Type B pancreatic cell (in vitro differentiated cells): ENCODE results near the gene HSD17B11. TPM values are rescaled to one million over a fixed set of nuclear protein-coding genes. Genes with fewer than 3 reads are reported as not detected.

Experiments used
- DNase-seq: peaks from one replicate; pipeline ENCODE4 v3.0.0; 2021; ENCODE audit warnings: mixed read lengths; ENCODE audit not compliant: unreplicated experiment; ENCODE audit errors: extremely low spot score
- H3K27ac Mint-ChIP-seq: 2 replicates; pipeline ENCODE4 v1.8.0; 2021; ENCODE audit warnings: mild to moderate bottlenecking, mixed read lengths
- H3K27me3 Mint-ChIP-seq: 2 replicates; pipeline ENCODE4 v1.8.0; 2021; ENCODE audit warnings: mixed read lengths
- H3K36me3 Mint-ChIP-seq: 2 replicates; pipeline ENCODE4 v1.8.0; 2021; ENCODE audit warnings: mixed read lengths
- H3K4me1 Mint-ChIP-seq: one replicate; pipeline ENCODE4 v1.8.0; 2021; ENCODE audit warnings: mixed read lengths; ENCODE audit not compliant: unreplicated experiment
- H3K4me3 Mint-ChIP-seq: 2 replicates; pipeline ENCODE4 v1.8.0; 2021; ENCODE audit warnings: mild to moderate bottlenecking, mixed read lengths
- H3K9me3 Mint-ChIP-seq: 2 replicates; pipeline ENCODE4 v1.8.0; 2021; ENCODE audit warnings: mixed read lengths
- long read RNA-seq: library from polyadenylated mRNA; unstranded; transcript quantifications from one replicate; pipeline ENCODE4 v2.0.0, GENCODE V29; 2020
- total RNA-seq: library from RNA; stranded (reverse); gene quantifications from 2 replicates; pipeline ENCODE4 v1.2.1, GENCODE V29; 2021; ENCODE audit warnings: low replicate concordance
- TF ChIP-seq, protein P1 (sequence below): fragments of 200-600 bp; sonication (generic); conservative IDR thresholded peaks from 2 replicates; pipeline ENCODE4 v1.5.0; 2021; ENCODE audit warnings: antibody characterized with exemption, mild to moderate bottlenecking

Gene HSD17B11
- total RNA-seq = 19.2 and 23.9 TPM in 2 replicates
- long read RNA-seq, transcript HSD17B11-201 (7 exons, 1,885 nt) = major isoform, 148 of 159 reads
- long read RNA-seq, partial matches to known transcripts = 3 of 159 reads
- long read RNA-seq, other reads (novel, unspliced or antisense) = 8 of 159 reads

DNA sequence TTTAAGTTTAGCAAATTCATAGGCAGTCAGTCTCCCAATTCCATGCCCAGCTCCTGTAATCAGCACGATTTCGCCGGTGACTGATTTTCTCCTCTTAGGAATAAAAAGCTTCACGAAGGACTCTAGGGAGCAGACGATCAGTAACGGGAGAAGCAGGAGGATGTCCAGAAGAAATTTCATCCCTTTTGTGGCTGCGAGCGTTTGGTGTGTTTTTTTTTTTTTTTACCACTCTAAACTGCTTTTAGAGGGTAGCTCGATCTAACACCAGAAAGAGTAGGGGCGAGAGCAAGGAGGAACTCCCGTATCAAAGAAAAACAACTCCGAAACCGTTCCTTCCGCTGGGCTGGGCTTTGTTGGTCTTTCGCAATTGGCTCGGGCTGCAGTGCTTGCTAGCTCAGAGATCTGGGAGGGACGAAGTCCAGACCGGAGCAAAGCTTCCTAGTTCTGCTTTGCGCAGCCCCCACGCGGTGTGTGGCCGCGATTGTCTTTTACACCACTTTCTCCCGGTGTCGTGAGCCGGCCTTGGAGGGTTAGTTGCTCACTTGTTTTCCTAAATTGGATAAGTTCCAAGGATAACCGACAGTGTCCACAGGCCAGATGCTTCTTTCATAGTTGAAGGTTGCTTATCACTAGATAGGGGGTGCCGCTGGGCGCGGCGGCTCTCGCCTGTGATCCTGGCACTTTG lies at the start of gene HSD17B11:
Gene HSD17B11 (minus strand): TSS at position 298 of the 685 bp plus-strand sequence. CDS start 118 bp downstream, at position 180.
- peak; percentile 83 for DNase-seq
- Mint-ChIP-seq H3K9me3 (peaks cover 15% of the 10 kb centered on the region), H3K36me3 (peaks cover 19% of the 10 kb centered on the region), H3K4me1 (peaks cover 28% of the 10 kb centered on the region), H3K27me3 (no peaks in the 10 kb centered on the region), H3K27ac (peak within 1 kb of the TSS; percentile 94), H3K4me3 (peak within 1 kb of the TSS; percentile 97)
- TF ChIP-seq, protein P1, sequence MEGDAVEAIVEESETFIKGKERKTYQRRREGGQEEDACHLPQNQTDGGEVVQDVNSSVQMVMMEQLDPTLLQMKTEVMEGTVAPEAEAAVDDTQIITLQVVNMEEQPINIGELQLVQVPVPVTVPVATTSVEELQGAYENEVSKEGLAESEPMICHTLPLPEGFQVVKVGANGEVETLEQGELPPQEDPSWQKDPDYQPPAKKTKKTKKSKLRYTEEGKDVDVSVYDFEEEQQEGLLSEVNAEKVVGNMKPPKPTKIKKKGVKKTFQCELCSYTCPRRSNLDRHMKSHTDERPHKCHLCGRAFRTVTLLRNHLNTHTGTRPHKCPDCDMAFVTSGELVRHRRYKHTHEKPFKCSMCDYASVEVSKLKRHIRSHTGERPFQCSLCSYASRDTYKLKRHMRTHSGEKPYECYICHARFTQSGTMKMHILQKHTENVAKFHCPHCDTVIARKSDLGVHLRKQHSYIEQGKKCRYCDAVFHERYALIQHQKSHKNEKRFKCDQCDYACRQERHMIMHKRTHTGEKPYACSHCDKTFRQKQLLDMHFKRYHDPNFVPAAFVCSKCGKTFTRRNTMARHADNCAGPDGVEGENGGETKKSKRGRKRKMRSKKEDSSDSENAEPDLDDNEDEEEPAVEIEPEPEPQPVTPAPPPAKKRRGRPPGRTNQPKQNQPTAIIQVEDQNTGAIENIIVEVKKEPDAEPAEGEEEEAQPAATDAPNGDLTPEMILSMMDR = peak; percentile 46

DNA sequence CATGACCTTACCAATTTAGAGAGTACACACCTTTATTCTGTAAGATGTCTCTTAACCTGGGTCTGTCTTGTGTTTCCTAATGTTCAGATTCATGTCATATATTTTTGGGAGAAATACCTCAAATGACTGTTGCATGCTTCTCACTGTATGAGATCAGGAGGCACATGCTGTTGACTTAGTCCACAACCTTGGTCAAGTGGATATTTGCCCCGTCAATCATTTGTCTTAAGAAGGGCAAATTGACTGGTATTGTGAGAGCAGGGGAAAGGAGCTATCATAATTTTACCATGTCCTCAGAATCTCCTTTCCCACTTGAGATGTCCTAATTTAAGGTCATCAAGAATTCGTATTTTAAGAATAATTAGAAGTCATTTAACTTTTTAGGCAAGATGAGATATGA lies 42.4 kb upstream of the HSD17B11 start:
- DNase-seq = no peak
- Mint-ChIP-seq H3K36me3 (peaks cover 16% of the 10 kb centered on the region), H3K4me1 (peaks cover 6% of the 10 kb centered on the region), H3K4me3 (no peak overlapping the region), H3K9me3 (no peaks in the 10 kb centered on the region), H3K27ac (no peak overlapping the region), H3K27me3 (no peaks in the 10 kb centered on the region)
- TF ChIP-seq, protein P1 = no peak

DNA sequence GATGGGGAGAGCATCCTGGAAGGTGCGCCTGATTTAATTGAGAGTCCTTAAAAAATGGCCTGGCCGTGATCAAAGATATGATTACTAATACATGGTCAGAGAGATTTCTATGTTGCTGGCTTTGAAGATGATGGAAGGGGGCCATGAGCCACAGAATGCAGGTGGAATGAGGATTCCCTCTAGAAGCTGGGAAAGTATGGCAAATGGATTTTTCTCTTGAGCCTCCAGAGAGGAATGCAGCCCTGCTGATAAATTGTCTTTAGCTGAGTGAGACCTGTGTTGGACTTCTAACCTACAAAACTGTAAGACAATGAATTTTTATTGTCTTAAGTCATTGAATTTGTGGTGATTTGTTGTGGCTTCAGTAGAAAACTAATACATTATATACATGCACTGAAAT lies 39.0 kb upstream of the HSD17B11 start:
- Mint-ChIP-seq H3K27me3 (no peaks in the 10 kb centered on the region), H3K4me3 (no peak overlapping the region), H3K36me3 (peaks cover 10% of the 10 kb centered on the region), H3K4me1 (peaks cover 12% of the 10 kb centered on the region), H3K9me3 (no peaks in the 10 kb centered on the region), H3K27ac (no peak overlapping the region)
- DNase-seq = no peak
- TF ChIP-seq, protein P1 = no peak

- H3K27ac Mint-ChIP-seq = no peak overlapping the region
- TF ChIP-seq, protein P1 = no peak
- H3K4me1 Mint-ChIP-seq = peaks cover 17% of the 10 kb centered on the region
- H3K4me3 Mint-ChIP-seq = no peak overlapping the region
- no peaks in the 10 kb centered on the region for H3K27me3 Mint-ChIP-seq
- no peak for DNase-seq
- H3K36me3 Mint-ChIP-seq = peaks cover 10% of the 10 kb centered on the region
- H3K9me3 Mint-ChIP-seq = no peaks in the 10 kb centered on the region
These were observed 38.0 kb upstream of the HSD17B11 start for GRCh38 chr4:87428979-87429378.

- H3K4me1 Mint-ChIP-seq = peaks cover 19% of the 10 kb centered on the region
- H3K9me3 Mint-ChIP-seq = no peaks in the 10 kb centered on the region
- no peak overlapping the region for H3K4me3 Mint-ChIP-seq
- TF ChIP-seq, protein P1 = no peak
- peaks cover 10% of the 10 kb centered on the region for H3K36me3 Mint-ChIP-seq
- DNase-seq = no peak
- H3K27ac Mint-ChIP-seq = no peak overlapping the region
- H3K27me3 Mint-ChIP-seq = no peaks in the 10 kb centered on the region
These were observed 36.5 kb upstream of the HSD17B11 start for GRCh38 chr4:87427518-87427868.
